NT2/D1 (cell line): Measurements from ENCODE around the gene M1AP.

Experiments
- DNase-seq: peaks from one replicate; pipeline ENCODE4 v3.0.0-alpha.2; 2011; ENCODE audit warnings: low read depth, low spot score
- H3K27me3 ChIP-seq: 2 replicates; pipeline ENCODE4 v1.6.0; 2011; ENCODE audit warnings: mild to moderate bottlenecking; ENCODE audit not compliant: insufficient read length, insufficient read depth
- H3K36me3 ChIP-seq: 2 replicates; pipeline ENCODE4 v1.6.1; 2011; ENCODE audit warnings: mild to moderate bottlenecking, low read length, mixed read lengths; ENCODE audit not compliant: insufficient read depth, insufficient read length
- H3K4me1 ChIP-seq: 2 replicates; pipeline ENCODE4 v1.5.1; 2011; ENCODE audit not compliant: insufficient read depth, insufficient read length
- H3K4me3 ChIP-seq: 2 replicates; pipeline ENCODE4 v1.5.1; 2011; ENCODE audit warnings: low read depth; ENCODE audit not compliant: insufficient read length
- H3K9ac ChIP-seq: 2 replicates; pipeline ENCODE4 v1.6.0; 2011; ENCODE audit warnings: low read depth; ENCODE audit not compliant: insufficient read length
- H3K9me3 ChIP-seq: 2 replicates; pipeline ENCODE4 v1.5.1; 2011; ENCODE audit warnings: mild to moderate bottlenecking, low read length; ENCODE audit not compliant: insufficient read depth
- SUZ12 ChIP-seq: IDR thresholded peaks from 2 replicates; pipeline ENCODE4 v1.6.1; 2011; ENCODE audit not compliant: insufficient read length, insufficient read depth; ENCODE audit errors: extremely low read depth
- YY1 ChIP-seq: IDR thresholded peaks from 2 replicates; pipeline ENCODE4 v1.6.1; 2011; ENCODE audit not compliant: insufficient read length, insufficient read depth
- ZNF274 ChIP-seq: IDR thresholded peaks from 2 replicates; pipeline ENCODE4 v1.6.1; 2011; ENCODE audit warnings: mild to moderate bottlenecking, low read depth, low read length

The M1AP gene

DNA sequence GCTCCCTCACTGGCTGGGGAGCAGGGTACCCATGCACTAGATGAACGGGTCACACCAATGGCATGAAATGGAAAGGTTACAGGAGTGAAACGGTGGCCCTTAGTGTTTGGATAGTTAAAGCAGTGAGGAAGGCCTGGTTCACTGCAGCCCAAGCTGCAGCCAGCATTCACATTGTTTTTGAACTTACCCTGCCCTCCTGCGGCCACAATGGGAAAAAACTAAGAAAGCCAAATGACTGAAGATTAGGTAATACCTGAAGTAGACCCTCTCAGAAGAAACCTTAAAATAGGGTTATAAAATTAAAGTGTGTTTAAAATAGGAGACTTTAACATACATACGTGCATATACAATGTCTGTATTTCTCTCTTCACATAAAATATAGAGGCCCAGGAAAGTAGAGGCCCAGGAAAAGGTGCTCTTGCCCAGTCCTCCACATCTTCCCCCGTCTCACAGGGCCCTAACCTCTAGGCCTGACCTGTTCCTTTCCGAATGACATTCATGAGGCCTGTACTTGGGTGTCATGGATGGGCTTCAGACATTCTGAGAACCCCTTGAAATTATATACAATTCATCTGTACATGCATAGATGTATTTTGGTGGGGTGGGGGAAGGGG, 60.4 kb downstream of the M1AP start:
- Histone ChIP-seq H3K4me1 (no peaks in the 10 kb centered on the region), H3K27me3 (no peaks in the 10 kb centered on the region), H3K4me3 (no peak overlapping the region), H3K36me3 (no peaks in the 10 kb centered on the region), H3K9ac (no peak overlapping the region), H3K9me3 (no peaks in the 10 kb centered on the region)
- TF ChIP-seq ZNF274 (no peak), SUZ12 (no peak), YY1 (no peak)
- peak; percentile 54 for DNase-seq

DNA sequence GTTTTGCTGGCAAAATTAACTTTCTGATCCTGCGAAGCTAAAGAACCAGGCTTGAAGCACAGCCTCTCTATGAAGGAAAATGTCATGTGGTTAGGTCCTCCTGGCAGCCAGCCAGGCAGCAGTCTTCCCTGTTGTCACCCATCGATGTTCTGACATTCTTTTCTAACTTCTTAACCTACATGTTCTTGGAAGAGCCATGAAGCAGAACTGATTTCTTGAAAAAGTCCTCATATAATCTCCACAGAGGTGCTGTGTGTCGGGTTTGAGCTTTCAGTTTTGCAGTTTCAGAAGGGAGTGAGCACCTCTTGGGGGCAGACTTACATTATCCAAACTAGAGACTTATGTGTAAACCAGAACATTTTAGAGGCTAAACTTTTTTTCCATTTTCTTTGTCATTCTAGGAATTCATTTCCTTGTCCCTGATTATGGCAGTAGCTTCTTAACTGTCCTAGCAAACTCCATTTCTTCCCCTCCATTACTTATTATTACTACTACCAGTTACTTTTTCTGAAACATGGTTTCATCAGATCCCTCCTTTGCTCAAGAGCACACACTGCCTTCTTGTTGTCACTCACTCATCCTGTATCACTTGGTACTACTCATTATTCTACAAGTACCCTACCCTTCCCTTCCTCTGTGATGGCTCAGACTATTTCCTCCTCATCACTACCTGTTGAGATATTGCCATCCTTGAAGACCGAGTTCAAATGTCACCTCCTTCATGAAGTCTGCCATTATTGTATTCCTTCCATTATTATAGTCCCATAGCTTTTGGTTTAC, 62.5 kb downstream of the M1AP start:
- Histone ChIP-seq H3K36me3 (peaks cover 9% of the 10 kb centered on the region), H3K27me3 (no peaks in the 10 kb centered on the region), H3K9ac (no peak overlapping the region), H3K4me1 (no peaks in the 10 kb centered on the region), H3K4me3 (no peak overlapping the region), H3K9me3 (no peaks in the 10 kb centered on the region)
- TF ChIP-seq YY1 = no peak
- no peak for TF ChIP-seq SUZ12
- DNase-seq = no peak

DNA sequence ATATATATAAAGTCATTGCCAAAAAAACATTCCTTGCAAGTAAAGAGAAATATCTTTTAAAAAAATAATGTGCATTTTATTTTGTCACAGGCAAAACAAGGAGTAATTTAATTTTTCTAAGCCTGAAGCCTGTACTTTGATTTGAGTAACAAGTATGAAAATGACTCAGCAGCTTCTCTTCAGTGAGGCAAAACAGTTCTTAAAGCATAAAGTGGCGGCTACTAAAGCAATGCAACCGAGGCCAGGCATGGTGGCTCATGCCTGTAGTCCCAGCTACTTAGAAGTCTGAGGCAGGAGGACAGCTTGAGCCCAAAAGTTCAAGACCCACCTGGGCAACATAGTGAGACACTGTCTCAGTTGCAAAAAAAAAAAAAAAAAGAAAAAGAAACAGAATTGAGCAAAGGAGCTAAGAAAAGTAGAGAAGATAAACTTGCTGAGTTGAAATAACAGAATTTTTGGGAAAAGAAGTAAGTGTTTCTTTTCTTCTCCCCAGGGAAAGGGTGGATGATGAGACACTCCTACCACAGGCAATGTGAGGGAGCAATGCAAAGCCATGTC, 64.0 kb downstream of the M1AP start:
- Histone ChIP-seq H3K4me3 (no peak overlapping the region), H3K9me3 (no peaks in the 10 kb centered on the region), H3K9ac (no peak overlapping the region), H3K36me3 (peaks cover 9% of the 10 kb centered on the region), H3K4me1 (no peaks in the 10 kb centered on the region), H3K27me3 (no peaks in the 10 kb centered on the region)
- TF ChIP-seq SUZ12 = no peak
- no peak for TF ChIP-seq YY1
- TF ChIP-seq ZNF274 = no peak
- no peak for DNase-seq

DNA sequence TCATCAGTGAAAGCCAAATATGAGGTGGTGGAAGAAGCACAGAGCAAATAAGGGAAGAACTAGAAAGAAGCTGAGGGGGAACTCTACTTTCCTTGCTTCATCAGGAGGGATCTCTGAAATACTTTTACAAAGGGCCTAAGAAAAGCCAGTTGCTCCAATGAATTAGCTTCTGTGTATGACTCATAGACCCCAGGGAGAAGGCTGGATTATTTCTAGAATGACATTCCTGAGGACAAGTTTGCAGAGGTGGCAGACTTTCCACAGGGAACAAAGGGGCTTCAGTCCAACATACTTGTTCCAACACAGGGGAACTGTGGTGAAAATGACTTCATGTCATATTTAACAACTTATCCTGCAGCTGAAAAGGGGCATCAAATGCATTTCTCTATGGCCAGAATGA, 64.6 kb downstream of the M1AP start:
- Histone ChIP-seq H3K36me3 (peaks cover 9% of the 10 kb centered on the region), H3K4me1 (no peaks in the 10 kb centered on the region), H3K27me3 (no peaks in the 10 kb centered on the region), H3K4me3 (no peak overlapping the region), H3K9ac (no peak overlapping the region), H3K9me3 (no peaks in the 10 kb centered on the region)
- peak; percentile 13 for DNase-seq
- no peak for TF ChIP-seq ZNF274
- no peak for TF ChIP-seq YY1
- TF ChIP-seq SUZ12 = no peak

DNA sequence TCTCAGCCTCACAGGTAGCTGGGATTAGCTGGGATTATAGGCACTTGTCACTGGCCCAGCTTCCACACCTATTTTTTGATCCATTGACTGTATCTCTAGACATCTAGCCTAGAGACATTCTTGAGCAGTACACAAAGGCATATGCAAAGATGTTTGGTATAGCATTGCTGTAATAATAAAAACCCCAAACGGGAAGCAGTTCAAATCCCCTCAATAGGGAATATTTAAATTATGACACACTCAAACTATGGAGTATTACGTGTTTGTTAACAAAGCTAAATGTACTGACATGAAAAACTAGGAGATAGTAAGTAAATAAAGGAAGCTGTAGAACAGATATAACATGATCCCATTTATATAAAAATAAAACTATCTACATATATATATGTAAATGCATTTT, 65.9 kb downstream of the M1AP start:
- H3K27me3 ChIP-seq = no peaks in the 10 kb centered on the region
- no peaks in the 10 kb centered on the region for H3K4me1 ChIP-seq
- peaks cover 9% of the 10 kb centered on the region for H3K36me3 ChIP-seq
- DNase-seq = no peak
- H3K4me3 ChIP-seq = no peak overlapping the region
- H3K9me3 ChIP-seq = no peaks in the 10 kb centered on the region
- TF ChIP-seq ZNF274 (no peak), YY1 (no peak), SUZ12 (no peak)
- no peak overlapping the region for H3K9ac ChIP-seq

DNA sequence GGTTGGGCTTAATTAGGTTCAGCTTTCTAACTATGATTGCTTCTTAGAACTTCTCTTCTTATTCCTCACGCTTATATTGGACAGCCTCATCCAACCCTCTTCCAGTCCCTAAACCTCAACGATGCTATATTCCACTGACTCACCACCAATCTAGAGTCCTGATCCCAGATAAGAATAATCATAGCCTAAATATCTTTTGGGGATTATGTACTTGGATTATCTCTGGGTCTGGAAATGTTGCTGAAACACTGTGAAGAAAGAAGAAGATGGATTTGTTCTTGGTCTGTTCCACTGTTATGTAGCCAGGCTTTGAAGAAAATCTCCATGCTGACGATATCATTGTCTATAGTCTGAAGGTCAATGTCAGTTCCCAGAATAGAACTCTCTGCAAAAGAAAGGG, 66.7 kb downstream of the M1AP start:
- no peak for DNase-seq
- no peaks in the 10 kb centered on the region for H3K27me3 ChIP-seq
- H3K9ac ChIP-seq = no peak overlapping the region
- no peaks in the 10 kb centered on the region for H3K9me3 ChIP-seq
- H3K36me3 ChIP-seq = peaks cover 9% of the 10 kb centered on the region
- no peak overlapping the region for H3K4me3 ChIP-seq
- no peaks in the 10 kb centered on the region for H3K4me1 ChIP-seq
- TF ChIP-seq ZNF274 (no peak), SUZ12 (no peak), YY1 (no peak)

DNA sequence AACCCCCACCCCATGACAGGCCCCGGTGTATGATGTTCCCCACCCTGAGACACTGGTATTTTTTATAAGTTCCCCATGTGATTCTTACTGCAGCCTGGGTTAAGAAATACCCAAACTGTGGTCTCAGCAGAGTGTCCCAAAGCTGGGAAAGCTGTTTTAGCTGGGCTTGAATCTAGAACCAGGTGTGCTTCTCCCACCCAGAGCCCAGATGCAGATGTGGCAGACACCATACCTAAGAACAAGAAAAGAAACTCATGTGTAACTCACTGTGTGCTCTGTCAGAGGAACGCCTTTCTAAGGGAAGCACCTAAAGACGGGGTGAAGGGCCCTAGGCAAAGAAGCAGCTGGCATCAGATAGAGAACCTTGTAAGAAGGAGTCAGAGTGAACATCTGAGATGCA, 69.7 kb downstream of the M1AP start:
- Histone ChIP-seq H3K4me3 (no peak overlapping the region), H3K9ac (no peak overlapping the region), H3K9me3 (no peaks in the 10 kb centered on the region), H3K36me3 (peaks cover 9% of the 10 kb centered on the region), H3K4me1 (no peaks in the 10 kb centered on the region), H3K27me3 (no peaks in the 10 kb centered on the region)
- DNase-seq = no peak
- TF ChIP-seq YY1 (no peak), ZNF274 (no peak), SUZ12 (no peak)
